NCI-H526 treated with DMSO at 0.1 percent for 48 hours (cell line): ENCODE measurements around the gene MMP27.
A peak's percentile ranks its signal among the peaks of the same experiment; 100 is the strongest.

Experiments used
- DNase-seq: peaks from one replicate; lab custom pipeline; 2025; lab: John Stamatoyannopoulos, UW

The MMP27 gene

GRCh38 chr11:102703826-102704493 lies 1.6 kb downstream of the MMP27 start:
- DNase-seq = no peak

GRCh38 chr11:102695201-102695600 lies 10.4 kb downstream of the MMP27 start:
- no peak for DNase-seq

DNA sequence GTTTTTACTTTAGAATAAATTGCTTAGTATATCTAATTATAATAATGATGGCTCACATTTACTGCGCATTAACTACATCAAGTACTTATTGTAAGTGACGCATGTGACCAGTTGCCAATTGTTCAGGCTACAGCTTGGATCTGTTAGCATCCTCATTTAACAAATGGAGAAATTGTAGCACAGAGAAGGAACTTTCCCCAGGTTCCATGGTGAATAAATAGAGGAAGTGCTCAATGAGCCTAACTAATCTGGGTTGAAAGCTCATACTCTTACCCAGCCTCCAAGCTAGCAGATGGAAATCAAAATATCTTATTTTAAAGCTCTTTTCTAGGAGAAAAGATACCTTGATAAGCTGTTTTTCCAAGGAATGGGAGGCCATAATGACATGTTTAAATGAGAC lies 19.8 kb downstream of the MMP27 start:
- no peak for DNase-seq

GRCh38 chr11:102685338-102685737 lies 20.2 kb downstream of the MMP27 start:
- DNase-seq = no peak

DNA sequence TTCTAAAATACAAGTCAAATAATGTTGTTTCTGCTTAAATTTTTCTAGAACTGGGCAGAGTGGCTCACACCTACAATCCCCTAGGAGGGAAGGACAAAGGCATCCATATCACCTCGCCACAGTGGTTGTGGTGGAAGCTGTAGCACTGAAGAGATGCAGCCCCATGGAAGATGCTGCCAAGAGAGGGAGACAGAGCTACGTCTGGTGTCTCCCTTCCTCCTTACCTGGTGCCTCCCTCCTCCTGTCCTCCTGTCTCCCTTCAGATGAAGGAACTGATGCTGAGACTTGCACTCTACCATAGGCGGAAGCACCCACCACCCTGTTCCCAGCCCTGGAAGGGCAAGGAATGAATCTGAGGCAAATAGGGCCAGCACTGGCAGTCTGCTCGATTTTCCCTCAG lies 22.3 kb downstream of the MMP27 start:
- no peak for DNase-seq

- no peak for DNase-seq
Observed at GRCh38 chr11:102680945-102681344, 24.6 kb downstream of the MMP27 start.

DNA sequence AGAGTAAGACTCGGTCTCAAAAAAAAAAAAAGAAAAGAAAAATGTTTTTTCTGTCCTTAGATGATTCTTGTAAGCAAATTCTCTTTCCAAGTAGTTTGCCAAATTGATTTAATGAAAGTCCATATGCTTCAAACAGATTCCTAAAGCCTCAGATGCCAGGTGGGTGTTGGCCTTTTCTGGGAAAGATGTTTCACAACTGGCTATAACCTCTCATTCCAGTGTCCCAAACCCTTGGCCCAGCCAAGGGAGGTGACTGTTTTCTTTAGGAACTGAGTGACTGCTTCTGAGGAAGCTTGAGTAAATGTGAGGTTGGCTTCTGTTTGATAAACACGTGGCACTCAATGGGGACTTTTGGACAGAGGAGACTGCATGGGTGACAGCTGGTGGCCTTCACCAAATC lies 27.5 kb downstream of the MMP27 start:
- DNase-seq = no peak

GRCh38 chr11:102676084-102676483 lies 29.5 kb downstream of the MMP27 start:
- DNase-seq = no peak

- DNase-seq = no peak
Observed at GRCh38 chr11:102669664-102670063, 35.9 kb downstream of the MMP27 start.

GRCh38 chr11:102666331-102666957 lies 39.1 kb downstream of the MMP27 start:
- DNase-seq = peak; percentile 76

DNA sequence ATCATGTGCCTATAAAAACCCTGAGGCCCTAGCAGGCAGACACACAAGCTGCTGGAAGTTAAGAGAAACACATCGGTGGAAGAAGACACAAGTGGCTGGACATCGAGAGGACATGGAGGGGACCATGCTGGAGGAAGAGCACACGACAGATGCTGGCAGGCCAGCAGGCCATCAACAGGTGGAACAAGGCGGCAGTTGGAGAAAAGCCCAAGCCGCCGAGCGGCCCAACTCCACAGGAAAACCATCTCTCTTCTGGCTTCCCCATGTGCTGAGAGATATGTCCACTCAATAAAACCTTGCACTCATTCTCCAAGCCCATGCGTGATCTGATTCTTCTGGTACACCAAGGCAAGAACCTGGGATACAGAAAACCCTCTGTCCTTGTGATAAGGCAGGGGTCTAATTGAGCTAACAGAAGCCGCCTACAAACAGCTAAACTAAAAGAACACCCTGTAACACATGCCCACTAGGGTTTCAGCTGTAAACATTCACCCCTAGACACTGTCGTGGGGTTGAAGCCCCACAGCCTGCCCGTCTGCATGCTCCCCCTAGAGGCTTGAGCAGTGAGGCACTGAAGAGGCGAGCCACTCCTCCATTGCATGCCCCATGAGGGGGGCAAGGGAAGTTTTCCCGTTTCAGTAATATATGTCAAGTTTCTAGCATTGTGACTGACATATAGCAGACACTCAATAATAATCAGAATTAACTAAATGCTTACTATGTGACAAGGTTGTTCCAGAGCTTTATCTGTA lies 41.4 kb downstream of the MMP27 start:
- no peak for DNase-seq

DNA sequence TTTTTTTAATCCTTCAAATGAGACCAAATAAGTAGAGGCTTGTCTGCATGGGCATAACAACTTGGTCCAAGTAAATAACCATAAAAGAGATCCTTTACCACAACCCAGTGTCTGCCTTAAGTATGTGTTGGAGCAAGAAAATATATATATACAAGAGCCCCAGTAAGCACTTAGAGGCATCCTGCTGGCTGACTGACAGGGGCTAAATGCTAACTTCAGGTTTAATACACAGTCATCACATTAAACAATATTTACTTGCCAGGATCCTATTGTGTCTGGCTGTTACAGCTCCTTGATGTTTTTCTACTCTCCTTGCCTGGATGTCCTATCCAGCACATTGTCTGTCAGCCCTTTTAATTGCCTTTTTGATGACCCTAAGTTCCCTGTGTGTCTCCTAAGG lies 43.0 kb downstream of the MMP27 start:
- no peak for DNase-seq

DNA sequence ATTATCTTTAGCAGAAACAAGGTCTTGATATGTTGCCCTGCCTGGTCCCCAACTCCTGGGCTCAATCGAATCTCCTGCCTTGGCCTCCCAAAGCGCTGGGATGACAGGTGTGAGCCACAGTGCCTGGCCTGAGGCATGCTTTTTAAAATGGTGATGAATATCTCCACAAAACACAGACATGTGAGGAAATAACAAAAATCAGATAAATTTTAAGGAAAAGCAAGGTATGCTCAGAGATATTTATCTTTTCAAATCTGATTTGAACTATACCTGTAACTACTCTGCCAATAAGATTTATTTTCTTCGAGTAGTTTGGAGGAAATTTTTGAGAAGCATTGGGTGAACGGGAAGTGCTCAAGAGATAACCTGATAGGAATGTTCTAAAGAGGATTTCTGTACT lies 44.5 kb downstream of the MMP27 start:
- DNase-seq = no peak

- DNase-seq = no peak
Observed at GRCh38 chr11:102656528-102656927, 49.0 kb downstream of the MMP27 start.

DNA sequence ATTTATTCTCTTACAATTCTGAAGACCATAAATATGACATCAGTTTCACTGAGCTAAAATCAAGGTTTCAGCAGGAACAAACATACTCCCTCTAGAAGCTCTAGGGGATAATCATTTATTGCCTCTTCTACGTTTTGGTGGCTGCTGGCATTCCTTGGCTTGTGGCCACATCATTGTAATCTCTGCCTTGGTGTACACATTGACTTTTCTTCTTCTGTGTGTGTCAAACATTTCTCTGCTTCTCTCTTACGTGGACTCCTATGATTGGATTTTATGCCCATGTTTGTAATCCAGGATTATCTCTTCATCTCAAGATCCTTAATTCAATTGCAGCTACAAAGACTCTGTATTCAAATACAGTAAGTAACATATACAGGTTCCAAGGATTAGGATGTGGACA lies 50.0 kb downstream of the MMP27 start:
- no peak for DNase-seq

GRCh38 chr11:102654761-102655160 lies 50.8 kb downstream of the MMP27 start:
- no peak for DNase-seq

DNA sequence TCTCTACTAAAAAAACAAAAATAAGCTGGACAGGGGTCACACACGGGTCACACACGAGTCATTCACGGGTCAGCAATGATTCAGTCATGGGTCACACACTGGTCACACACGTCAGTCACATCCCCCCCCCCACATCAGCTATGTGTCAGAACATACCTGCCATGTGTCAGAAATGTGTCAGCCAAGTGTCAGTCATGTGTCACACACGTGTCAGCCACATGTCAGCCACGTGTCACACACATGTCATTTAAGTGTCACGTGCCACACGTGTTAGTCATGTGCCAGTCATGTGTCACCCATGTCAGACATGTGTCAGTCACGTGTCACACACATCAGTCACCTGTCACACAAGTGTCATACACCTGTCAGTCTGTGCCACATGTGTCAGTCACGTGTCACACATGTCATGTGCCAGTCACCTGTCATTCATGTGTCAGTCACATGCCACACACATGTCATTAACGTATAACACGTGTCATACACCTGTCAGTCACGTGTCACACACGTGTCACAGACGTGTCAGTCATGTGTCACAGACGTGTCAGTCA lies 51.8 kb downstream of the MMP27 start:
- no peak for DNase-seq

DNA sequence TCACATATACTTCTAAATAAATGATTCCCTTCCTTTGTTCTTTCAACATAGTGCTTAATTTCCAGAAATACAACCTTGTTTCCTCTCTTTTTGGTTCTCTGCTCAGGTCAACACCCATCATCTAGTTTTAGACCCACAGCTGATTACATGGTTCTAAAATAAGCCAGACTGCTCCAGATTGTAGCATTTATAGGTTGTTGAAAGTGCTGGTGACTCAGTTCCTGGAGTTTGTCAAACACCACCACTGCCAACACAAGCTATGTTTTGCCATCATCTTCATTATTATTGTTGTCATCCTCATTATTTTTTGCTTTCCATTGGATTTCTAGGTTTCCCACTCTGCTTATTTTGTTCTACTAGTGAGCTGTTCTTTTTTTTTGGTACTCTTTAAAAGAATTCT lies 58.1 kb downstream of the MMP27 start:
- DNase-seq = no peak

DNA sequence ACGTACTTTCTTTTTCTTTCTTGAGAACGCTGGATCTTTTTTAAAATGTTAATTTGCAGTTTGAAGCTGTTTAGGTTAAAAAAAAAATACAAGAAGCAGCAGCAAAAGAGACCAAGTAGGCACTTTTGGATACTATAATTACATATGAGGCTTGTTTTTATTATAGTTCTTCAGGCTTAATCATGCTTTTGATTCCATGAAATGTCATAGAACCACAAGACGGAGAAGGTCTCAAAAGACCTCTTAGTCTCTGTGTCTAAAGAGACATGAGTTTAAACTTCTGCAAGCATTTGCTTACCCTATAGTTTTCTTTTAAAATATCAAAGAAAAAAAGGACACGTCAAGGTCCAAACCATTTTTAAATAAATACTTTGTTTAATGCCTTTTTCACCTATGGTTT lies 61.6 kb downstream of the MMP27 start:
- no peak for DNase-seq
